Activated T-helper 1 cell treated with anti-CD3 and anti-CD28 coated beads, Interleukin-12 subunit alpha, Interleukin-12 subunit beta, Interleukin-2, Interleukin-4 antibody, amounts not matched to agents 30 ng/mL and 10 ng/mL and 1 ng/mL, durations not matched to agents 14 hours and 24 hours and 36 hours (primary cell): Measurements from ENCODE around the gene ATP5F1C. TPM values are rescaled to one million over a fixed set of nuclear protein-coding genes. Genes with fewer than 3 reads are reported as not detected.
"Not testable (repeated sequence)": the region's sequence is repeated elsewhere in the genome, so short reads cannot be mapped to it uniquely, and the experiment has no call there.

Experiments used
- DNase-seq: peaks from one replicate; pipeline ENCODE4 v3.0.0; 2021; ENCODE audit warnings: low spot score
- H3K27ac Mint-ChIP-seq: one replicate; pipeline ENCODE4 v1.8.0; 2021; ENCODE audit warnings: mild to moderate bottlenecking, mixed read lengths
- H3K27me3 Mint-ChIP-seq: one replicate; pipeline ENCODE4 v1.8.0; 2022; ENCODE audit warnings: mild to moderate bottlenecking, moderate library complexity, mixed read lengths; ENCODE audit not compliant: insufficient read depth
- H3K36me3 Mint-ChIP-seq: one replicate; pipeline ENCODE4 v1.8.0; 2021; ENCODE audit warnings: low read depth, mixed read lengths
- H3K4me1 Mint-ChIP-seq: one replicate; pipeline ENCODE4 v1.8.0; 2021; ENCODE audit warnings: low read depth, mixed read lengths
- H3K4me3 Mint-ChIP-seq: one replicate; pipeline ENCODE4 v1.8.0; 2021; ENCODE audit warnings: mild to moderate bottlenecking, moderate library complexity, mixed read lengths
- H3K9me3 Mint-ChIP-seq: one replicate; pipeline ENCODE4 v1.8.0; 2021; ENCODE audit warnings: mixed read lengths
- intact Hi-C: fragments of 100-400 bp; cut with micrococcal nuclease; formaldehyde crosslinking; loops from one replicate; pipeline ENCODE4 v1.15.1; 2024
- total RNA-seq: library from RNA; stranded (reverse); gene quantifications from 2 replicates; pipeline ENCODE4 v1.2.3, GENCODE V29; 2022

Gene ATP5F1C
- total RNA-seq, 1 donor from 2014 or later = 316 TPM

DNA sequence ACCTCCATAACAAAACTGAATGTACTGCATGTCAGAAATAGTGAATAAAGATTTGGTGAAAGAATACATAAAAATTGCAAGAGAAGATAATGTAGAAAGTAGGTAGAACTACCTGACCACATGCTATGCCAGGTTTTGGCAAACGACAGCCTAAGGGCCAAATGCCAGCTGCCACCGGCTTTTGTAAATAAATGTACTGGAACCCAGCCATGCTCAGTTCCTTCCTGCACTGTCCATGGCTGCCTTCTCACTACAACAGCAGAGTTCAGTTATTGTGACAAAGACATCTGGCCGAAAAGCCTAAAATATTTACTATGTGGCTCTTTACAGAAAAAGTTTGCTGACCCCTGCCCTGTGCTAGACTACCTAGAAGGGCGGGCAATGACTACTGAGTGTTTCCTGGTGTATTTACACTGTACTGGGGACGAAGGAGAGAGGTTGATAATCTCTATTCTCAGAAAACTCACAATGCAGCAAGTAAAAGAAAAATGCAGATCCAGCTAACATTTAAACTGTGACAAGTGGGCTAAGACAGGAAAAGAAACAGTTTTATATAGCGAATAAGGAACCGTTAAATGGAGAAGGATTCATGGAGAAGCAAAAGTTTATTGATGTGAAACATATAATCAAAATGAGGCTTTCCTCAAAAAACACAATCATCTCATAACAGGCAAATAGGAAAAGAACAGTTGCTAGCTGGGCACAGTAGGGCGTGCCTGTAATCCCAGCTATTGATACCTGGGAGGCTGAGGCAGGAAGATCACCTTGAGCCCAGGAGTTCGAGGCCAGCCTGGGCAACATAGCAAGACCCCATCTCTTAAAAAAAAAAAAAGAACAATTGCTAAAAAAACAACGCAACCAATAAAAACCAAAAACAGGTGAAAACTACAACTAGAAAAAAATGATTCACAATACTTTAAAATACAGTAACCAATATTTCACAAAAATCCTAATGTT lies 13.9 kb upstream of the ATP5F1C start:
- H3K9me3 Mint-ChIP-seq = no peaks in the 10 kb centered on the region
- H3K36me3 Mint-ChIP-seq = peaks cover 36% of the 10 kb centered on the region
- no peak overlapping the region for H3K27ac Mint-ChIP-seq
- DNase-seq = no peak
- no peaks in the 10 kb centered on the region for H3K4me1 Mint-ChIP-seq
- intact Hi-C loops = no loop called here
- H3K27me3 Mint-ChIP-seq = no peaks in the 10 kb centered on the region
- no peak overlapping the region for H3K4me3 Mint-ChIP-seq

DNA sequence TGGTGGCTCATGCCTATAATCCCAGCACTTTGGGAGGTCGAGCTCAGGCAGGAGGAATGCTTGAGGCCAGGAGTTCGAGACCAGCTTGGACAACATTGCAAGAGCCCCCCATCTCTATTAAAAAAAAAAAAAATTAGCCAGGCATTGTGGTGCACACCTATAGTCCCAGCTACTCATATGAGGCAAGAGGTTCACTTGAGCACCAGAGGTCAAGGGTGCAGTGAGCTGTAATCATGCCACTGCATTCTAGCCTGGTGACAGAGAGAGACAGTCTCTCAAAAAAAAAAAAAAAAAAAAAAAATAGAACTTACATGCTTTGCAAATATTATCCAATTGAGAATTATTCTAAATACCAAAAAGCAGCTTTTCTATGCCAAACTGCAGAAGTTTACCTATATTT lies 11.2 kb upstream of the ATP5F1C start:
- Mint-ChIP-seq H3K27me3 (no peaks in the 10 kb centered on the region), H3K36me3 (peaks cover 39% of the 10 kb centered on the region), H3K4me3 (no peak overlapping the region), H3K9me3 (no peaks in the 10 kb centered on the region), H3K27ac (no peak overlapping the region), H3K4me1 (peaks cover 4% of the 10 kb centered on the region)
- no peak for DNase-seq
- intact Hi-C loops = no loop called here

GRCh38 chr10:7782194-7782593 lies 5.8 kb upstream of the ATP5F1C start:
- Mint-ChIP-seq H3K36me3 (peaks cover 32% of the 10 kb centered on the region), H3K4me1 (peaks cover 15% of the 10 kb centered on the region)
- not testable (repeated sequence) for H3K27me3 Mint-ChIP-seq, H3K27ac Mint-ChIP-seq, H3K4me3 Mint-ChIP-seq, H3K9me3 Mint-ChIP-seq, DNase-seq
- intact Hi-C loops = loop anchor here (10.0 kb wide), 1 partner anchor 857 kb away; no protein-coding TSS in a partner anchor

DNA sequence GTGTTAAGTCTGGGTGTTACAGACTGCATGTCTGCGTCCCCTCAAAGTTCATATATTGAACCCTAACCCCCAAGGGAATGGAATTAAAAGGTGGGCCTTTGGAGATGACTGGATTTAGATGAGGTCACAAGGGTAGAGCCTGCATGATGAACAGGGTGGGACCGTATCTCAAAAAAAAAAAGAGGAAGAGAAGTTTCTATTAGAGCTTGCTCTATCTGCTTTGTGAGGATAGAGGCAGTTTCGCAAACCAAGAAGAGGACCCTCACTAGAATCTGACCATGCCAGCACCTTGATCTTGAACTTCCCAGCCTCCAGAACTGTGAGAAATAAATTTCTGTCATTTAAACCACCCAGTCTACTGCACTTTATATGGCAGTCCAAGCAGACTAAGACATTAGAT lies 1.5 kb upstream of the ATP5F1C start:
- Mint-ChIP-seq H3K4me1 (peaks cover 31% of the 10 kb centered on the region), H3K4me3 (no peak overlapping the region), H3K9me3 (no peaks in the 10 kb centered on the region), H3K27me3 (no peaks in the 10 kb centered on the region), H3K27ac (no peak overlapping the region), H3K36me3 (peaks cover 13% of the 10 kb centered on the region)
- no peak for DNase-seq
- intact Hi-C loops = loop anchor here (5.0 to 10.0 kb wide), 2 partner anchors 271 to 862 kb away; no protein-coding TSS in a partner anchor

- Mint-ChIP-seq H3K4me1 (peaks cover 40% of the 10 kb centered on the region), H3K27me3 (no peaks in the 10 kb centered on the region), H3K36me3 (peaks cover 17% of the 10 kb centered on the region), H3K27ac (no peak overlapping the region), H3K9me3 (no peaks in the 10 kb centered on the region), H3K4me3 (no peak overlapping the region)
- intact Hi-C loops = loop anchor here (5.0 to 10.0 kb wide), 2 partner anchors 270 to 863 kb away; no protein-coding TSS in a partner anchor
- DNase-seq = peak; percentile 1
Observed at GRCh38 chr10:7787150-7787856, 674 bp upstream of the ATP5F1C start.

DNA sequence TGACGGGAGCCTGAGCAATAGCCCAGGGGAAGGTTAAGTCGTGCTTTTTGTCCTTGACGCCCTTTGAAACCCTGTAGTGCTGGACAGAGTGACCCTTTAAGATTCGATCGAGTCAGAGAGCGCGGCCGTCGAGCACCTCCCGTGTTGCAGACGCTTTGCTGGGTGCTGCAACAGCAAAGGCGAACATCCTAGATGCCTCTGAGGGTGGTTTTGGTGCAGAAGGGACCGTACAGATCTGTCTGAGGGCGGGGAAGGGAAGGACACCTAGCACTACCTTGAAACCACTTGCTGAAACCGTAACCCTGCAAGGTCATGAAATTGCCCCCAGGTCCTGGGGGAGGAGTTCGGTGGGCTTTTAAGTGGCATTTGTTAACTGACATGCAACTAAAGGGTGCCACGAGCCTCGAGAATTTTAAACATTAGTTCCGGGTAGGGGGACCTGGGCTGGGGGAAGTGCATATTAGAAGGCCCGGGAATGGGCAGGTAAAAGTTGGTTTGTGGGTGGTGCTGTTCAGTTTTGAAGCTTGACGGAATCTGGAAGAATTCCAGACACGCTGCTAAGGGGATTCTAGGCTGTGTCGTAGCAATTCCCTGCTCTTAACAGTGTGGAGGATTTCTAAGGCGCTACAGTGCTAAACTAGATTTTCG lies 786 bp downstream of the ATP5F1C start:
- intact Hi-C loops = loop anchor here (1.0 to 10.0 kb wide), 4 partner anchors 30 to 864 kb away; partner anchors contain the start of gene TAF3
- H3K36me3 Mint-ChIP-seq = peaks cover 17% of the 10 kb centered on the region
- H3K27me3 Mint-ChIP-seq = no peaks in the 10 kb centered on the region
- peak overlapping the region; percentile 75 for H3K27ac Mint-ChIP-seq
- H3K4me3 Mint-ChIP-seq = no peak overlapping the region
- peaks cover 50% of the 10 kb centered on the region for H3K4me1 Mint-ChIP-seq
- H3K9me3 Mint-ChIP-seq = no peaks in the 10 kb centered on the region
- DNase-seq = peak; percentile 13

GRCh38 chr10:7789390-7789789 lies 1.4 kb downstream of the ATP5F1C start:
- peaks cover 18% of the 10 kb centered on the region for H3K36me3 Mint-ChIP-seq
- intact Hi-C loops = loop anchor here (2.0 to 10.0 kb wide), 3 partner anchors 268 to 865 kb away; no protein-coding TSS in a partner anchor
- no peaks in the 10 kb centered on the region for H3K27me3 Mint-ChIP-seq
- no peaks in the 10 kb centered on the region for H3K9me3 Mint-ChIP-seq
- no peak overlapping the region for H3K4me3 Mint-ChIP-seq
- H3K4me1 Mint-ChIP-seq = peaks cover 55% of the 10 kb centered on the region
- no peak overlapping the region for H3K27ac Mint-ChIP-seq
- no peak for DNase-seq

DNA sequence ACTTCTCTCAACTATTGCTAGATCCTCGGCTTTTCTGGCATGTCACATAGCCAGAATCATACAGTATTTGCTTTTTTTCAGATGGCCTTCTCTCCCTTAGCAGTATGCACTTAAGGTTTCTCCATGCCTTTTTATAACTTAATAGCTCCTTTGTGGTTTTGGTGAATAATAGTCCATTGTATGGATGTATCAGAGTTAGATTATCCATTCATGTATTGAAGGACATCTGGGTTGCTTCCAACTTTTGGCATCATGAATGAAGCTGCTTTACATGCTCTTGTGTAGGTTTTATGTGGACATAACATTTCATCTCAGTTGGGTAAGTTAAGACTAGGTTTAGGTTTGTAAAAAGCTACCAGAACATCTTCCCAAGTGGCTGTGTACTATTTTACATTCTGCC lies 4.6 kb downstream of the ATP5F1C start:
- no peak for DNase-seq
- no peak overlapping the region for H3K27ac Mint-ChIP-seq
- intact Hi-C loops = no loop called here
- no peaks in the 10 kb centered on the region for H3K9me3 Mint-ChIP-seq
- no peaks in the 10 kb centered on the region for H3K27me3 Mint-ChIP-seq
- H3K36me3 Mint-ChIP-seq = peaks cover 30% of the 10 kb centered on the region
- H3K4me3 Mint-ChIP-seq = no peak overlapping the region
- H3K4me1 Mint-ChIP-seq = peaks cover 73% of the 10 kb centered on the region

DNA sequence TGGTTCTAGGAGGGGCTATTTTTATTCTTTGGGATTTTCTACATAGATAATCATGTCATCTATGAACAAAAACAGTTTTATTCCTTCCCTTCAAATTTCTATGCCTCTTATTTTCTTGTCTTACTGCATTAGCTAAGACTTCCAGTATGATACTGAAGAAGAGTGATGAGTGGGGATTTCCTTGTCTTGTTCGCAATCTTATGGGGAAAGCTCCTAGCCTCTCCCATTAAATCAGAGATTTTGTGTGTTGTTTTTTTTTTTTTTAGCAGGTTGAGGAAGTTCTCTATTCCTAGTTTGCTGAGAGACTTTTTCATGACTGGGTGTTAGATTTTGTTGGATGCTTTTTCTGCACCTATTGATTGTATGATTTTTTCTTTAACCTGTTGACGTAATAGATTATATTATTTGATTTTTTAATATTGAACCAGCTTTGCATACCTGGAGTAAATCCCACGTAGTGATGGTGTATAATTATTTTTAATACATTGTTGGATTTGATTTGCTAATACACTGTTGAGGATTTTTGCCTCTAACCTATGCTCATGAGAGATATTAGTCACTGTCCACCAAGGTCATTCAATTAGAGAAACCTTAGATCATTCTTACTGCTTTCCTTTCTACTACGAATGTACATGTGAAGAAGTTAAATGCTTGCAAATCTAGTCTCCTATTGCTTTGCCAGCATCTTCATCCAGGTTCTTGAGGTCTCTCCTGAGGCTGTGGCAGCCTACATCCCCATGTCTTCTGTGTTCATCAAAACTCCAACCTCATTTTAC lies 6.5 kb downstream of the ATP5F1C start:
- Mint-ChIP-seq H3K9me3 (no peaks in the 10 kb centered on the region), H3K27me3 (no peaks in the 10 kb centered on the region), H3K27ac (no peak overlapping the region), H3K4me3 (no peak overlapping the region), H3K36me3 (peaks cover 37% of the 10 kb centered on the region), H3K4me1 (peaks cover 66% of the 10 kb centered on the region)
- DNase-seq = no peak
- intact Hi-C loops = no loop called here

DNA sequence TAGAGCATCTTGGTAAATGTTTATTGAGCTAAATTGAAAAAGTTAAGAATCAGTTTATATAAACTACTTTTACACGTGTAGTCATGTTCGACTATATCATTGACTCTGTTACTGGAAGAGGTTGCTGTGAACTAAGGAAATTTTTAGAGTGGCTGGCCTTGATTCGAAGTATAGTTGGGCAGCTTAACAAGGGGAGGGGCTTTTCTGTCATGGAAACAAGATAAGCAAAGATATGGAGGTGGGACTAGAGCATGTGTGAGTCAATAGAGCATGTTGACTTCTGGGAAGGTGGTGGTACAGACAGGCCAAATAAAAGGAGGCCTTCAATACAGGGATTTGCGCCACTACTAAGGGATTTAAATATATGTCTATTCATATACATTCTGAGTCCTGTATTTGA lies 7.6 kb downstream of the ATP5F1C start:
- no peak for DNase-seq
- no peaks in the 10 kb centered on the region for H3K27me3 Mint-ChIP-seq
- no peak overlapping the region for H3K27ac Mint-ChIP-seq
- no peak overlapping the region for H3K4me3 Mint-ChIP-seq
- H3K36me3 Mint-ChIP-seq = peaks cover 42% of the 10 kb centered on the region
- intact Hi-C loops = no loop called here
- no peaks in the 10 kb centered on the region for H3K9me3 Mint-ChIP-seq
- H3K4me1 Mint-ChIP-seq = peaks cover 61% of the 10 kb centered on the region

DNA sequence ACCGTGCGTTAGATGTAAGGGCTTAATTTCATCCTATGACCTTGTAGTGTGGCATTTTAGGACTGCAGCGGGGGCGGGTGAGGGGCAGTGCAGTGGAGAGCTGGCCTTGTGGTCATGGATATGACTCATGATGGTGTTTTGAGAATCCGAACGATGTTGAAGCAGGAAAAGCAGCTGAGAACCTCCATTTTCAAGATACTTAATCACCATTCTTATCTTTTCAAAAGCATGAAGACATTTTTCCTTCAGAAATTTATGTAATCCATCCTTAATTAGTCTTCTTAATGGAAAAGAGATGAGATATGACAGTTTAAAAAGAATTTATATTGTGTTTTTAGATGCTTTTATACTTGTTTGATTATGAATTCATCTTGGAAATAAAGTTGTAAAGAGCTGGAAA lies 9.6 kb downstream of the ATP5F1C start:
- Mint-ChIP-seq H3K27ac (peak overlapping the region; percentile 37), H3K9me3 (no peaks in the 10 kb centered on the region), H3K4me1 (peaks cover 43% of the 10 kb centered on the region), H3K4me3 (no peak overlapping the region), H3K27me3 (no peaks in the 10 kb centered on the region), H3K36me3 (peaks cover 45% of the 10 kb centered on the region)
- intact Hi-C loops = no loop called here
- DNase-seq = no peak

GRCh38 chr10:7802606-7803005 lies 14.6 kb downstream of the ATP5F1C start:
- Mint-ChIP-seq H3K36me3 (peaks cover 48% of the 10 kb centered on the region), H3K4me3 (no peak overlapping the region)
- intact Hi-C loops = no loop called here

More at GRCh38 chr10:7802606-7803005, 14.6 kb downstream of the ATP5F1C start:
- Mint-ChIP-seq H3K27me3 (no peaks in the 10 kb centered on the region), H3K4me1 (peaks cover under 1% of the 10 kb centered on the region), H3K27ac (no peak overlapping the region), H3K9me3 (no peaks in the 10 kb centered on the region)
- no peak for DNase-seq
